Raji (cell line): ENCODE data around the gene CHD5.

ENCODE experiments used
- POLR2A ChIP-seq: IDR thresholded peaks from 2 replicates; pipeline ENCODE4 v1.6.1; 2011; ENCODE audit warnings: low read depth, low read length, control low read depth; ENCODE audit not compliant: insufficient read depth

Gene CHD5

GRCh38 chr1:6077919-6078318 is 102.2 kb downstream of the CHD5 start:
- TF ChIP-seq POLR2A: no peak

GRCh38 chr1:6077506-6077905 is 102.6 kb downstream of the CHD5 start:
- no peak for TF ChIP-seq POLR2A

GRCh38 chr1:6075748-6076147 is 104.4 kb downstream of the CHD5 start:
- no peak for TF ChIP-seq POLR2A

GRCh38 chr1:6074192-6074901 is 105.8 kb downstream of the CHD5 start:
- no peak for TF ChIP-seq POLR2A

GRCh38 chr1:6073480-6074053 is 106.6 kb downstream of the CHD5 start:
- TF ChIP-seq POLR2A: no peak

GRCh38 chr1:6072774-6073479 is 107.2 kb downstream of the CHD5 start:
- no peak for TF ChIP-seq POLR2A

GRCh38 chr1:6071219-6071618 is 108.9 kb downstream of the CHD5 start:
- no peak for TF ChIP-seq POLR2A

GRCh38 chr1:6070450-6070974 is 109.6 kb downstream of the CHD5 start:
- TF ChIP-seq POLR2A: no peak

- TF ChIP-seq POLR2A: no peak
Measured at GRCh38 chr1:6069573-6069972, 110.5 kb downstream of the CHD5 start.

- TF ChIP-seq POLR2A: no peak
Measured at GRCh38 chr1:6068932-6069331, 111.2 kb downstream of the CHD5 start.

- TF ChIP-seq POLR2A: no peak
Measured at GRCh38 chr1:6068073-6068472, 112.0 kb downstream of the CHD5 start.

GRCh38 chr1:6066680-6067079 is 113.4 kb downstream of the CHD5 start:
- no peak for TF ChIP-seq POLR2A

GRCh38 chr1:6065093-6065858 is 114.8 kb downstream of the CHD5 start:
- no peak for TF ChIP-seq POLR2A

- no peak for TF ChIP-seq POLR2A
Measured at GRCh38 chr1:6062670-6063069, 117.5 kb downstream of the CHD5 start.

- no peak for TF ChIP-seq POLR2A
Measured at GRCh38 chr1:6059866-6060265, 120.3 kb downstream of the CHD5 start.
